ENCODE measurements around the gene DYSF.

Gene DYSF

GRCh38 chr2:71555798-71556454 is 102.6 kb downstream of the DYSF start:
- no peak for DNase-seq

DNA sequence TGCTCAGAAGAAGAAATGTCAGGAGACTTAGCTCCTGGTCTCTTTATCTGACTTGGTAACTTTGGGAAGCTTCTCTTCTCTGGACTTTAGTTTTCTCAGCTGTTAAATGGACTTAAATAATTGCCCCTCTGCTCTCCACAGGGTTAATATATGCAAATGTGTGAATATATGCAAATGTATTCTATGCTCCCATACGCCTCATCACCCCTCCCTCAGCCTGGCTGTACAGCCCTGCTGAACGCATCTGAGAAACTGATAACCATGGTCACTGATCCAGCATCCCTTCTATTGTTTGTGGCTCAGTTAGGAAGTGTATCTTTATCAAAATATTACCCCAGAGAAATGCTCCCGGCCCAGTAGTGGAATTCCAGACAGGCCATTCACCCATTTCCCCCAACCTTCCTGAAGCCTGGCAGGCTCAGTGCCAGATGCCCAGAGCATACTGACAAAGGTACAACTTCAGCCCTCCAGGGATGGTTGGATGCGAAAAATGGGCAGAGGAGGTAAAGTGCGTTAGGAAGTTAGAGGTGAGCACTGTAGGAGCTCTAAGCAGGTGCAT is 103.4 kb downstream of the DYSF start:
- no peak for DNase-seq

- no peak for DNase-seq
Measured at GRCh38 chr2:71557321-71557720, 104.0 kb downstream of the DYSF start.

DNA sequence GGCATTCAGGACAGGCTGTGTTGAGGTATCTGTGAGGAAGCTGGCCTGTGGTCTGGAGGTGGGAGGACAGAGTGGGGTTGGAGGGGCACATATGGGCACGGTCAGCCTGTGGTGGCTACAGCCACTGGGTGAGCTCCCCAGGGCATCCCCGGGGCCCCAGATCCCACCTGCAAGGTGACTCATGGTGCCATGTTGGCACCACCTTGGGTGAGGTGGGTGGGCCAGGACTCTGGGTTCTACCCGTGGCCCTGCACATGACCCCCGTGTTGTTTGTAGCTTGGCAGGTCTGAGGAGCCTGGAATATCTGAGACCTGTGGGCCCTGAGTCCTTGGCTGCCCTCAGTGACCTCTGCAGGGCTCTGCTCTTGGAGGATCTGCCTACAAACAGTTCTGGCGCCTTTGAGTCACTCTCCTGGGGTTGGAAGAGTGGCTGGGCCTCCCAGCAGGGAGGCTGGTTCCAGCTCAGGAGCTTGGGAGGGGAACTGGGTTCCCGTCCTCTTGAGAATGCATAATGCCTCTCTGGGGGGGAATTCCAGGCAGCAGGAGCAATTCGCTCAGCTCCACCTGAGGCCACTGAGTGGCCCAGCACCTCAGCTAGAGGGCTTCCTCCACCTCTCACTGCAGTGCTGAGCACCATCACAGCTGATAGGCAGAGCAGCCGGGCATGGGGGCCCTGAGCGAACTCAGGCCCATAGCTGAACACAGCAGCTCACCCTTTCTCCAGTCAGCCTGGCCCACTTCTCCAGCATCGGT is 105.1 kb downstream of the DYSF start:
- DNase-seq: no peak

GRCh38 chr2:71559080-71559827 is 105.9 kb downstream of the DYSF start:
- no peak for DNase-seq

DNA sequence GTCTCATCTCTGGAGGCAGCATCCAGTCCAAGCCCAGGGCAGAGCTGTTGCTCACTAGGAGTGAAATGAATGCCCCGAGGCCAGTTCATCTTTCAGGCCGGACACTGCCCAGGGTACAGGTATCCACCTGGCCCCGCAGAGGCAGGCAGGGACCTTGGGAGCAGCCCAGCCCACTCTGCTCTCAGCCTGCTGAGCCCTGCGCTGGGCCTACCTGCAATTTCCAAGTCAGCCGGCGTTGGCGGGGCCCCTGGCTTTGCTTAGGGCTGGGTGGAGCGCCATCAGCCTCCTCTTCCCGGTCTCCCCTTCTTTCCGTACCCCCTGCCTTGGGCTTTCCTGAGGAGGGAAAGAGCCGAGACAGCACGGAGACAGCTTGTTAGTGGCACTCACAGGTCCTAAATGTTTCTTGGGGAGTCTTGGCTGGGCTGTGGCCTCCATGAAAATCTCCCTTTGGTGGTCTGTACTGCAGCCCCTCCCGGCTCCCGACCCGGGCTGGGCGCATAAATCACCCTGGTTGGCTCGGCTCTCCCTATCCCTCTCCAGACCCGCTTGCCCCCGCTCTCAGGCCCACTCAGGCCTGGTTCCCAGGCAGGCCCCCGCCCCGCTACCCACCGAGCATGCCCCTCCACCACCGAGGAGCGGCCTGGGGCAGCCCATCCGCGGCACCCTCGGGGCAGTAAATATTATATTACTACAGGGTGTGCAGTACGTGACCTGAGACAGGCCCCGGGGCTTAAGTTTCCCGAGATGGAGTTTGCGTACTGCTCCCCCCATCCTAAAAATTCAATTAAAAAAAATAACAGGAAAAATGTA is 106.7 kb downstream of the DYSF start:
- no peak for DNase-seq

DNA sequence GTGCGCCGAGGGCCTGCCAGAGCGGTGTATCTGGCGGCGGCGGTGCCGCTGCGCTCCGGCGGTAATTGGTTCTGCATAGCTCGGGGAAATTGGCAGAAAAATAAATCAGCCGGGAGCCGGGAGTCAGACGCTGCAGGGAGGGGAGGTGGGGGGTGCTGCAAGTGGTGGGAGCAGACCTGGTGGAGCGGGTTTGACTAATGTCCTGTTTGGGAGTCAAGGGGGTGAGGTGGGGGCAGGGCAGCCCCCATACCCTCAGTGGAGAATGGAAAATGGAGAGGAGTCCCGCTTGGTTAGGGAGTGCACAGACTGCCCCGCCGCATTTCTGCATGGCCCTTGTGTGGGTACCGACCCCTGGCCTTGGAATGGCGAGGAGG is 107.3 kb downstream of the DYSF start:
- no peak for DNase-seq

GRCh38 chr2:71561441-71562267 is 108.3 kb downstream of the DYSF start:
- DNase-seq: no peak

GRCh38 chr2:71562518-71562917 is 109.2 kb downstream of the DYSF start:
- DNase-seq: no peak

DNA sequence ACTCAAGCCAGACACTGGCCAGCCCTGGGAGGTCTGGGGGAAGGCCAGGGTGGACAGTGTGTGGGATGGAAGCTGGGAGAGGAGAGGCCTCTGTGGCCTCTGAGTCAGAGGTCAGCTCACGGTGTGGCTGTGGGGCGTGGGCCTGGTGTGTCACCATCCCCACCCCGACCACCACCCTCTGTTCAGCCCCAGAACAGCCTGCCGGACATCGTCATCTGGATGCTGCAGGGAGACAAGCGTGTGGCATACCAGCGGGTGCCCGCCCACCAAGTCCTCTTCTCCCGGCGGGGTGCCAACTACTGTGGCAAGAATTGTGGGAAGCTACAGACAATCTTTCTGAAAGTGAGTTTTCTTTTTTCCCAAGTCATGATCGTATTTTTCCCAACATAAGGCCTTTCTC is 110.5 kb downstream of the DYSF start:
- no peak for DNase-seq

GRCh38 chr2:71564361-71564760 is 111.0 kb downstream of the DYSF start:
- no peak for DNase-seq

GRCh38 chr2:71564790-71565189 is 111.4 kb downstream of the DYSF start:
- DNase-seq: no peak

- DNase-seq: no peak
Measured at GRCh38 chr2:71566372-71566771, 113.0 kb downstream of the DYSF start.

GRCh38 chr2:71567625-71568024 is 114.3 kb downstream of the DYSF start:
- no peak for DNase-seq

DNA sequence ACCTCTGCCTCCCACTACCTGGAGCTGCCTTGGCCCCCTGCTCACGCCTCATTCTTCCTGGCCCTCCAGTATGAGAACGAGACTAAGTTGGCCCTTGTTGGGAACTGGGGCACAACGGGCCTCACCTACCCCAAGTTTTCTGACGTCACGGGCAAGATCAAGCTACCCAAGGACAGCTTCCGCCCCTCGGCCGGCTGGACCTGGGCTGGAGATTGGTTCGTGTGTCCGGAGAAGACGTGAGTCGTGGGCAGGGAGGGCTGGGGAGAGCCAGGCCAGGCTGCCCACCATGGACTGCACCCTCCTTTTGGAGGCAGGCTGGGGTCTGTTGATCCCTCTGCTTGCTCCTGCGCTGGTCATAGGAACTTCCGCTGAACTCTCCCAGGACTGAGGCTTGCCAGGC is 114.7 kb downstream of the DYSF start:
- DNase-seq: no peak

- DNase-seq: no peak
Measured at GRCh38 chr2:71570511-71570910, 117.2 kb downstream of the DYSF start.

GRCh38 chr2:71570951-71571460 is 117.6 kb downstream of the DYSF start:
- no peak for DNase-seq

- no peak for DNase-seq
Measured at GRCh38 chr2:71571945-71572344, 118.6 kb downstream of the DYSF start.

DNA sequence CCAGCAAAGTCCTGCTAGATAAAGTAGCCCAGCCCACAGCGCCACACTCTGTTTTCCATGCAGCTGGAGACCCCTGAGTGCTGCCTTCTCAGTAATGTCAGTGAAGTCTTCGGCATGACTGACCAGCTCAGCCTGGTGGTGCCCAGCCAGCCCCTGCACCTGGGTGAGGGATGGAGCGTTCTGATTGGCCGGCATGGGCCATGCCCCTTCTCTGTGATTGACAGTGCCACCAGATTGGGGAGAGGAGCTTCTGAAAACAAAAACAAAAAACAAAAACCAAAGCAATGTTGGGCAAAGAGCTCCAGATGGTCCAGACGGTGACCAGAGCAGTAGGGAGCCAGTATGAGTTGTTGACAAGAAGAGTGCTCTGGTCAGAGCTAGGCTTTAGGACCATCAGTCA is 122.6 kb downstream of the DYSF start:
- no peak for DNase-seq

- DNase-seq: no peak
Measured at GRCh38 chr2:71576541-71576940, 123.2 kb downstream of the DYSF start.

DNA sequence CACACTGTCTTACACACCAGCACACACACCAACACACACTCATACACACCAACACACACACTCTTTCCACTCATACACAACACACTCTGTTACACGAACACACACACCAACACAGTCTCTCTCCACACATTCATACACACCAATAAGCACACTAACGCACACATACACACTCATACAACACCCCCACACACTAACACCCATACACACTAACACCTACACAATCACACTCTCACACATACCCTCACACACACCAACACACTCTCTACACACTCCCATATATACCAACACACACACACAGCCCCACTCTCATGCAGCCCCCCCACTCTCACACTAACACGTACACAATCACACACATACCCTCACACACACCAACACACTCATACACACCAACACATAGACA is 123.8 kb downstream of the DYSF start:
- DNase-seq: no peak

Data from stimulated activated CD4-positive, alpha-beta T cell treated with anti-CD3 and anti-CD28 coated beads, Interleukin-2, amount 100 ng/mL, for 48 hours (primary cell).